ENCODE data around the gene LAPTM5.

DNA sequence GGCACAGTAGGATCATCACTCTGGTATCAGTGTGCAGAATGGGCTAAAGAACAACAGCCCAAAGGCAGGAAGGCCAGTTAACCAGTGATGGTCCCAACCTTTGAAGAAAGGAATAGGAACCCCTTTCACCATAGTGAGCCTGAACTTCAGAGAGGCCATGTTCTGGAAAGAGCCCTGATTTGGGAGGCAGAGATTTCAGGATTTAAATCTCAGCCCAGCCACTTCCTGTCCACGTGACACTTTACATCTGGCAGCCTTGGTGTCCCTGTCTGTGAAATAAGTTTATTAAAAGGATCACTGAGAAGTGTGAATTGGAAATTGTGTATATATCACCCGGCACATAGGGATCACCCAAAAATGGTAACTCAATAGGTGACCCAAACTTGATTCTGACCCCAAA is 47.2 kb downstream of the LAPTM5 start:
- TF ChIP-seq CEBPB (IDR thresholded peaks at IDR 0.05; ENCODE audit: low read depth, low read length), result no peak
- TF ChIP-seq, protein P1, sequence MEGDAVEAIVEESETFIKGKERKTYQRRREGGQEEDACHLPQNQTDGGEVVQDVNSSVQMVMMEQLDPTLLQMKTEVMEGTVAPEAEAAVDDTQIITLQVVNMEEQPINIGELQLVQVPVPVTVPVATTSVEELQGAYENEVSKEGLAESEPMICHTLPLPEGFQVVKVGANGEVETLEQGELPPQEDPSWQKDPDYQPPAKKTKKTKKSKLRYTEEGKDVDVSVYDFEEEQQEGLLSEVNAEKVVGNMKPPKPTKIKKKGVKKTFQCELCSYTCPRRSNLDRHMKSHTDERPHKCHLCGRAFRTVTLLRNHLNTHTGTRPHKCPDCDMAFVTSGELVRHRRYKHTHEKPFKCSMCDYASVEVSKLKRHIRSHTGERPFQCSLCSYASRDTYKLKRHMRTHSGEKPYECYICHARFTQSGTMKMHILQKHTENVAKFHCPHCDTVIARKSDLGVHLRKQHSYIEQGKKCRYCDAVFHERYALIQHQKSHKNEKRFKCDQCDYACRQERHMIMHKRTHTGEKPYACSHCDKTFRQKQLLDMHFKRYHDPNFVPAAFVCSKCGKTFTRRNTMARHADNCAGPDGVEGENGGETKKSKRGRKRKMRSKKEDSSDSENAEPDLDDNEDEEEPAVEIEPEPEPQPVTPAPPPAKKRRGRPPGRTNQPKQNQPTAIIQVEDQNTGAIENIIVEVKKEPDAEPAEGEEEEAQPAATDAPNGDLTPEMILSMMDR (IDR thresholded peaks at IDR 0.05; ENCODE audit: control extremely low read depth in 1 of 3, insufficient read depth in 1 of 3, low read depth in 1 of 3, low read length in 3 of 3), result no peak
- no peak for TF ChIP-seq KDM5A (IDR thresholded peaks at IDR 0.05; ENCODE audit: low read length)
- TF ChIP-seq SUZ12 (IDR thresholded peaks at IDR 0.05; ENCODE audit: low read length), result no peak
- TF ChIP-seq POLR2AphosphoS5 (IDR thresholded peaks at IDR 0.05; ENCODE audit: low read depth, low read length), result no peak
- TF ChIP-seq, protein P2, sequence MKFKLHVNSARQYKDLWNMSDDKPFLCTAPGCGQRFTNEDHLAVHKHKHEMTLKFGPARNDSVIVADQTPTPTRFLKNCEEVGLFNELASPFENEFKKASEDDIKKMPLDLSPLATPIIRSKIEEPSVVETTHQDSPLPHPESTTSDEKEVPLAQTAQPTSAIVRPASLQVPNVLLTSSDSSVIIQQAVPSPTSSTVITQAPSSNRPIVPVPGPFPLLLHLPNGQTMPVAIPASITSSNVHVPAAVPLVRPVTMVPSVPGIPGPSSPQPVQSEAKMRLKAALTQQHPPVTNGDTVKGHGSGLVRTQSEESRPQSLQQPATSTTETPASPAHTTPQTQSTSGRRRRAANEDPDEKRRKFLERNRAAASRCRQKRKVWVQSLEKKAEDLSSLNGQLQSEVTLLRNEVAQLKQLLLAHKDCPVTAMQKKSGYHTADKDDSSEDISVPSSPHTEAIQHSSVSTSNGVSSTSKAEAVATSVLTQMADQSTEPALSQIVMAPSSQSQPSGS (IDR thresholded peaks at IDR 0.05; ENCODE audit: low read length), result no peak
- no peak for TF ChIP-seq POLR2A (IDR thresholded peaks at IDR 0.05; ENCODE audit: control extremely low read depth in 1 of 2, low read depth in 2 of 2, low read length in 2 of 2)
- no peak for TF ChIP-seq RAD21 (IDR thresholded peaks at IDR 0.05 in 1 of 2, conservative IDR thresholded peaks at IDR 0.05 in 1 of 2; ENCODE audit: low read depth in 2 of 2, low read length in 2 of 2)
